Measurements from ENCODE around the gene NDUFS2.

DNA sequence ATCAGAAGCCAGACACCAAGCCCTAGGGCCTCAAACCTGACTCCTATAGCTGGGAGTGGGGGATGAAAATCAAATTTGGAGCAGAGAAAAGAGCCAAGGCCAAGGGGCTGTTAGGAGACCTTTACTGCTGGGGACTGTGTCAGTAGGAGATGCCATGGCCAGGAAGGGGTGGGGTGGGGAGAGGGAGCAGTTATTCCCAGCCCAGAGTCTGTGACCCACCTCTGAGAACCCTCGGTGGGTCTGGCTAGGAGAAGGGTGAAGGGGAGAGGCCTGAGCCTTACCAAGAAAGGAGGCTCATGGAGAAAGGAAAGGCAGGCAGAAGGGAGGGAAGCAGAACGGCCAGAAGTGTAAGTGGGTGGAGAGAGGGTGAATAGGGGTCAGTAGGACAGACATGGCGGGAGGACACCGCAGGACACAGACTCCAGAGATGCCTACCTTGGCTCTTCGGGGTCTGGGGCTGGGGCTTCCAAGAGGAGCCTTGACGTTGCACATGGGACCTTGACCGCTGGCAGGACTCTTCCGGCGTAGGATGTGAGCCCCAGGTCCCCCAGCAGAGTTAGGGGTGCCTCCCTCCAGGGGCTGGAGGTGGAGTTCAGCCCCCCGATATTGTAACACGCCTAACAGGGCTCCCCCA, 4.5 kb upstream of the NDUFS2 start:
- TF ChIP-seq, protein P1, sequence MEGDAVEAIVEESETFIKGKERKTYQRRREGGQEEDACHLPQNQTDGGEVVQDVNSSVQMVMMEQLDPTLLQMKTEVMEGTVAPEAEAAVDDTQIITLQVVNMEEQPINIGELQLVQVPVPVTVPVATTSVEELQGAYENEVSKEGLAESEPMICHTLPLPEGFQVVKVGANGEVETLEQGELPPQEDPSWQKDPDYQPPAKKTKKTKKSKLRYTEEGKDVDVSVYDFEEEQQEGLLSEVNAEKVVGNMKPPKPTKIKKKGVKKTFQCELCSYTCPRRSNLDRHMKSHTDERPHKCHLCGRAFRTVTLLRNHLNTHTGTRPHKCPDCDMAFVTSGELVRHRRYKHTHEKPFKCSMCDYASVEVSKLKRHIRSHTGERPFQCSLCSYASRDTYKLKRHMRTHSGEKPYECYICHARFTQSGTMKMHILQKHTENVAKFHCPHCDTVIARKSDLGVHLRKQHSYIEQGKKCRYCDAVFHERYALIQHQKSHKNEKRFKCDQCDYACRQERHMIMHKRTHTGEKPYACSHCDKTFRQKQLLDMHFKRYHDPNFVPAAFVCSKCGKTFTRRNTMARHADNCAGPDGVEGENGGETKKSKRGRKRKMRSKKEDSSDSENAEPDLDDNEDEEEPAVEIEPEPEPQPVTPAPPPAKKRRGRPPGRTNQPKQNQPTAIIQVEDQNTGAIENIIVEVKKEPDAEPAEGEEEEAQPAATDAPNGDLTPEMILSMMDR (conservative IDR thresholded peaks at IDR 0.05; ENCODE audit: low read depth, low read length) = no peak
- no peak for TF ChIP-seq EZH2 (IDR thresholded peaks at IDR 0.05; ENCODE audit: borderline replicate concordance, low read depth, low read length, poor library complexity, severe bottlenecking)

All from A673 (cell line).